Measurements from ENCODE around the gene MORN1.

The MORN1 gene

DNA sequence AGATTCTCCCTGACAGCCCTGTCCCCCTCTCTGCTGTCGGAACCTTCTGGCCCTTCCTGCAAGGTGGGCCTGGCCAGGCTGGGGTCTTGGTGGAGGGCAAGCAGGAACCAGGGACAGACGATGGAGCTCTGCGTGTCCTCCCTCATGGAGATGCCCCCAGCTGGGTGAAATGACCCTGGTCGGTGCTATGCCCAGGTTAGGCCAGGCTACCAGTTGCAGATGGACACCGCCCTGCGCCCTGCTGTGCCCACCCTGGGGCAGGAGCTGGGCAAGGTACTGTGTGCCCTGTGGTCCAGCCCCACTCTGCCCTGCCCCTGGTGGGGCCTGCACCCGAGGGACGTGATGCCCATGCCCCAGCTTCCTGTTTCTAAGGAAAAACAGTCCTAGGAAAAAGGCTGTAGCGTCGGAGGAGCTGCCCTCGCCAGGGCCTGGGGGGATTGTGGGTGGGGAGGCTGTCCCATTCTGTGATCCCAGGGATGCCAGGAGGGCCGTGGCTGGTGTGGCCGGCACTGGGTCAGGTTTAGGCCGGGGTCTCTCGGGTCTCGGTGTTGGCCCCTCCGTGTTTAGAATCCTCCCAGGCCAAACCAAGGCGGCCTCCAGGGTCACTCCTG, 77.6 kb downstream of the MORN1 start:
- DNase-seq (ENCODE audit: low read depth in 1 of 2, low spot score in 1 of 2): no peak
- Histone ChIP-seq H3K4me3 (replicated peaks; ENCODE audit: insufficient read depth, low read length) (no peak overlapping the region), H3K27ac (replicated peaks) (no peak overlapping the region), H3K27me3 (ENCODE audit: insufficient read depth, poor library complexity, severe bottlenecking) (peaks cover 5% of the 10 kb centered on the region)
- no peak for TF ChIP-seq GABPA (IDR thresholded peaks at IDR 0.05; ENCODE audit: low read depth)
- TF ChIP-seq, protein P1, sequence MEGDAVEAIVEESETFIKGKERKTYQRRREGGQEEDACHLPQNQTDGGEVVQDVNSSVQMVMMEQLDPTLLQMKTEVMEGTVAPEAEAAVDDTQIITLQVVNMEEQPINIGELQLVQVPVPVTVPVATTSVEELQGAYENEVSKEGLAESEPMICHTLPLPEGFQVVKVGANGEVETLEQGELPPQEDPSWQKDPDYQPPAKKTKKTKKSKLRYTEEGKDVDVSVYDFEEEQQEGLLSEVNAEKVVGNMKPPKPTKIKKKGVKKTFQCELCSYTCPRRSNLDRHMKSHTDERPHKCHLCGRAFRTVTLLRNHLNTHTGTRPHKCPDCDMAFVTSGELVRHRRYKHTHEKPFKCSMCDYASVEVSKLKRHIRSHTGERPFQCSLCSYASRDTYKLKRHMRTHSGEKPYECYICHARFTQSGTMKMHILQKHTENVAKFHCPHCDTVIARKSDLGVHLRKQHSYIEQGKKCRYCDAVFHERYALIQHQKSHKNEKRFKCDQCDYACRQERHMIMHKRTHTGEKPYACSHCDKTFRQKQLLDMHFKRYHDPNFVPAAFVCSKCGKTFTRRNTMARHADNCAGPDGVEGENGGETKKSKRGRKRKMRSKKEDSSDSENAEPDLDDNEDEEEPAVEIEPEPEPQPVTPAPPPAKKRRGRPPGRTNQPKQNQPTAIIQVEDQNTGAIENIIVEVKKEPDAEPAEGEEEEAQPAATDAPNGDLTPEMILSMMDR (IDR thresholded peaks at IDR 0.05; ENCODE audit: insufficient read depth, low read length): no peak
- TF ChIP-seq, protein P2, sequence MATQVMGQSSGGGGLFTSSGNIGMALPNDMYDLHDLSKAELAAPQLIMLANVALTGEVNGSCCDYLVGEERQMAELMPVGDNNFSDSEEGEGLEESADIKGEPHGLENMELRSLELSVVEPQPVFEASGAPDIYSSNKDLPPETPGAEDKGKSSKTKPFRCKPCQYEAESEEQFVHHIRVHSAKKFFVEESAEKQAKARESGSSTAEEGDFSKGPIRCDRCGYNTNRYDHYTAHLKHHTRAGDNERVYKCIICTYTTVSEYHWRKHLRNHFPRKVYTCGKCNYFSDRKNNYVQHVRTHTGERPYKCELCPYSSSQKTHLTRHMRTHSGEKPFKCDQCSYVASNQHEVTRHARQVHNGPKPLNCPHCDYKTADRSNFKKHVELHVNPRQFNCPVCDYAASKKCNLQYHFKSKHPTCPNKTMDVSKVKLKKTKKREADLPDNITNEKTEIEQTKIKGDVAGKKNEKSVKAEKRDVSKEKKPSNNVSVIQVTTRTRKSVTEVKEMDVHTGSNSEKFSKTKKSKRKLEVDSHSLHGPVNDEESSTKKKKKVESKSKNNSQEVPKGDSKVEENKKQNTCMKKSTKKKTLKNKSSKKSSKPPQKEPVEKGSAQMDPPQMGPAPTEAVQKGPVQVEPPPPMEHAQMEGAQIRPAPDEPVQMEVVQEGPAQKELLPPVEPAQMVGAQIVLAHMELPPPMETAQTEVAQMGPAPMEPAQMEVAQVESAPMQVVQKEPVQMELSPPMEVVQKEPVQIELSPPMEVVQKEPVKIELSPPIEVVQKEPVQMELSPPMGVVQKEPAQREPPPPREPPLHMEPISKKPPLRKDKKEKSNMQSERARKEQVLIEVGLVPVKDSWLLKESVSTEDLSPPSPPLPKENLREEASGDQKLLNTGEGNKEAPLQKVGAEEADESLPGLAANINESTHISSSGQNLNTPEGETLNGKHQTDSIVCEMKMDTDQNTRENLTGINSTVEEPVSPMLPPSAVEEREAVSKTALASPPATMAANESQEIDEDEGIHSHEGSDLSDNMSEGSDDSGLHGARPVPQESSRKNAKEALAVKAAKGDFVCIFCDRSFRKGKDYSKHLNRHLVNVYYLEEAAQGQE (IDR thresholded peaks at IDR 0.05; ENCODE audit: insufficient replicate concordance, low read depth): no peak
- no peak for TF ChIP-seq SPI1 (IDR thresholded peaks at IDR 0.05; ENCODE audit: borderline replicate concordance, low read depth)
- no peak for TF ChIP-seq POLR2AphosphoS5 (IDR thresholded peaks at IDR 0.05; ENCODE audit: low read depth)

DNA sequence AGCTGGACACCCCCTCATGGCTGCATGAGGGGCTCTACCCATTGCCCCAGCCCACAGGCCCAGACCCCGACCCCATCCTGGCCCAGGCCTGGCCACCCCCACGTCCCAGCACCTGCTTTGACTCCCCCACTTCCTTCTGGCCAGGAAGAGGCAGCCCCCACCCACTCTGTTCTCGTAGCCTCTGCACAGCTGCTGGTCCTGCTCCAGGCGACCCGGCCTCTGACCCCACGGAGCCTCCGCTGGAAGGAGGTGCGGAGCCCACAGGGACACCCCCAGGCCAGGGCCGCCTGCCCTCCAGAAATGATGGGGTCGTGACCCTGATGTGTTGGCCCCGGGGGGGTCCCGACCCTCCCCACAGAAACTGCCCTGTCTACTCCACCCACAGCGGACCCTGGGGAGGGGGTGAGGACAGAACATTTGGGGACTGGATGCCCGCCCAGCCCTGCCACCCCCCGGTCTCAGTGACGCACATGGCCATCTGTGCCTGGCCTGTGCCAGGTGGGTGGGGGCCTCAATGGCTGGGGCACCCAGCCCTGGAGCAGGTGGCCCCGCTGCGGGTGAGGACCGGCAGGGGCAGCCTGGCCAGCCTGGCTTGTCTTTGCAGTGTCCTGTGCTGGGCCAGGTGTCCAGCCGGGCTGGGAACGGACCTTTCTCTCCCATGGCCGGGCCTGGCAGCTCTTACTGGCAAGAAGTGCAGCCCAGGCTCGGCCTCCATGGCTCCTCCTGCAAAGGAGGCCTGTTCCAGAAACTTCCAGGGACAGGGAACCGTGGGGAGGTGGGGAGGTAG, 78.6 kb downstream of the MORN1 start:
- TF ChIP-seq SPI1 (IDR thresholded peaks at IDR 0.05; ENCODE audit: borderline replicate concordance, low read depth): no peak
- TF ChIP-seq, protein P1 (IDR thresholded peaks at IDR 0.05; ENCODE audit: insufficient read depth, low read length): no peak
- no peak for TF ChIP-seq POLR2AphosphoS5 (IDR thresholded peaks at IDR 0.05; ENCODE audit: low read depth)
- TF ChIP-seq, protein P2 (IDR thresholded peaks at IDR 0.05; ENCODE audit: insufficient replicate concordance, low read depth): no peak
- TF ChIP-seq GABPA (IDR thresholded peaks at IDR 0.05; ENCODE audit: low read depth): no peak
- no peak for DNase-seq (ENCODE audit: low read depth in 1 of 2, low spot score in 1 of 2)
- Histone ChIP-seq H3K27ac (replicated peaks) (no peak overlapping the region), H3K27me3 (ENCODE audit: insufficient read depth, poor library complexity, severe bottlenecking) (peaks cover 5% of the 10 kb centered on the region), H3K4me3 (replicated peaks; ENCODE audit: insufficient read depth, low read length) (no peak overlapping the region)

DNA sequence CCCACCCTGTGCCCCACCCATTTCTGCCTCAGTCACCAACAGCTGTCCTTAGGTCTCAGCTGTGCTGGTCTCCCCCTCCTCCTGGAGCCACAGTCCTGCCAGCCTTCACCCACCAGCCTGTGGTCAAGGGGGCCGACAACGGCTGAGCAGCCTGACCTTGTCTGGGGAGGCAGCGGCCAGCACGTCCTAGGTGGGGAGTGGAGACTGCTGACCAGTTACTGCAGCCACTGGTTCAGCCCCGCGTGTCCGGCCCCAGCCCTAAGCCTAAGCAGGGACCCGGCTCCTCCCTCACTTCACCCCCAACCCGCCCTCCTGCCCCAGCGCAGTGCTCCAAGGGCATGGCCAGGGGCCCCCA, 79.2 kb downstream of the MORN1 start:
- Histone ChIP-seq H3K4me3 (replicated peaks; ENCODE audit: insufficient read depth, low read length) (no peak overlapping the region), H3K27me3 (ENCODE audit: insufficient read depth, poor library complexity, severe bottlenecking) (peaks cover 5% of the 10 kb centered on the region), H3K27ac (replicated peaks) (no peak overlapping the region)
- no peak for TF ChIP-seq POLR2AphosphoS5 (IDR thresholded peaks at IDR 0.05; ENCODE audit: low read depth)
- no peak for DNase-seq (ENCODE audit: low read depth in 1 of 2, low spot score in 1 of 2)

DNA sequence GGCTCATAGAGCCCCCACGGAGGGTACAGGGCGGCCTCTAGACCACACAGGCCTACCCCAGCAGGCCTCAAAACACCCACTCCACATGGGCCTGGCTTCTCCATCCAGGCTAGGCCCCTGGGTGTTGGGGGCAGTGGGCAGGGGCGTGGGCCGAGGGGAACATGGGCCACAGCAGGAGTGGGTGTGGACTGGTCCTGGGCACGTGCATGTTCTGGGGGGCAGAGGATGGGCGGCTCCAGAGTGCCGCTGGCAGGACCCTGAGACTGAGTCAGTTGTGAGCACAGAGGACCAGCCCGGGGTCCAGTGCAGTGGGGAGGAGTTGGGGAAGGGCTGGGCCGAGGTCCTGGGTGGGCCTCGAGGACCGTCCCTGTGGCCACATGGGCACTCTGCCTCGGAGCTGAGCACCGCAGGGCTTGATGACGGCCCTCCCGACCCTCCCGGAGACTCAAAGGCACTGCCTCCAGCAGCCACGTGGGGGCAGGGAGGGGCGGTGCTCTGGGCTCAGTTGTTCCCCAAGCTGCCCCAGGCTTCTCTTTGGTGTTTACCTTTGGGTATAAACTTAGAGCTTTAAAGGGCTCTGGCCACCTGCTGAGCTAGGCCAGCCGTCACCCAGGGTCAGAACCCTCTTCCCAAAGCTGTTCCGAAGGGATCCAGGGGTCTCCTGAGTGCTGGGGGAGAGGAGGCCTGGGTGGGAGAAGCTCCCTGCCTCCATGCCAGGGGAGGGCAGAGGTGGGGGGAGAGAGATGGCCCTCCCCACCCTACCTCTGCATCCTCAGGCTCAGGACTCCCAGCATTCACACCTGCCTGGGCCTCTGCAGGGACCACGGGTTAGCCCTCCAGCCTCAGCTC, 79.9 kb downstream of the MORN1 start:
- peak in 1 of 2 experiments; percentile 47 for DNase-seq (ENCODE audit: low read depth in 1 of 2, low spot score in 1 of 2)
- no peak overlapping the region for H3K4me3 ChIP-seq (replicated peaks; ENCODE audit: insufficient read depth, low read length)
- H3K27ac ChIP-seq (replicated peaks): no peak overlapping the region
- peaks cover 5% of the 10 kb centered on the region for H3K27me3 ChIP-seq (ENCODE audit: insufficient read depth, poor library complexity, severe bottlenecking)
- TF ChIP-seq GABPA (IDR thresholded peaks at IDR 0.05; ENCODE audit: low read depth): no peak
- TF ChIP-seq, protein P1 (IDR thresholded peaks at IDR 0.05; ENCODE audit: insufficient read depth, low read length): no peak
- TF ChIP-seq SPI1 (IDR thresholded peaks at IDR 0.05; ENCODE audit: borderline replicate concordance, low read depth): no peak
- TF ChIP-seq, protein P2 (IDR thresholded peaks at IDR 0.05; ENCODE audit: insufficient replicate concordance, low read depth): no peak
- TF ChIP-seq POLR2AphosphoS5 (IDR thresholded peaks at IDR 0.05; ENCODE audit: low read depth): no peak

Data from HL-60 (cell line).